MM.1S (cell line): Measurements from ENCODE around the gene EXOC3.

Source experiments
- CTCF ChIP-seq: fragments of 300-600 bp; sonication (generic); IDR thresholded peaks from 2 replicates; pipeline ENCODE4 v1.5.1; 2016; ENCODE audit warnings: antibody characterized with exemption, low read length, mixed read lengths
- EZH2 ChIP-seq: fragments of 300-600 bp; sonication (generic); optimal IDR thresholded peaks from 2 replicates; pipeline ENCODE3; 2017; ENCODE audit warnings: low read depth, mild to moderate bottlenecking, antibody characterized with exemption, low read length, mixed read lengths

- TF ChIP-seq CTCF (no peak), EZH2 (no peak)
Measured at GRCh38 chr5:395156-395920, 47.6 kb upstream of the EXOC3 start.
